Activated gamma-delta T cell treated with anti-CD3 and anti-CD28 coated beads, Interleukin-2, amount 50 U/mL, for 16 hours (primary cell): ENCODE data around the gene SIGLEC5.
A peak's percentile ranks its signal among the peaks of the same experiment; 100 is the strongest.
"Not testable (repeated sequence)": the region's sequence is repeated elsewhere in the genome, so short reads cannot be mapped to it uniquely, and the experiment has no call there.

Experiments
- DNase-seq: peaks from one replicate; pipeline ENCODE4 v3.0.0-alpha.2; 2020; ENCODE audit warnings: low read depth

Gene SIGLEC5

GRCh38 chr19:51630315-51630714 lies at the start of gene SIGLEC5:
Gene SIGLEC5, minus strand, starts transcription at chr19:51630401. Its CDS starts 66 bp downstream, at chr19:51630335.
- not testable (repeated sequence) for DNase-seq

DNA sequence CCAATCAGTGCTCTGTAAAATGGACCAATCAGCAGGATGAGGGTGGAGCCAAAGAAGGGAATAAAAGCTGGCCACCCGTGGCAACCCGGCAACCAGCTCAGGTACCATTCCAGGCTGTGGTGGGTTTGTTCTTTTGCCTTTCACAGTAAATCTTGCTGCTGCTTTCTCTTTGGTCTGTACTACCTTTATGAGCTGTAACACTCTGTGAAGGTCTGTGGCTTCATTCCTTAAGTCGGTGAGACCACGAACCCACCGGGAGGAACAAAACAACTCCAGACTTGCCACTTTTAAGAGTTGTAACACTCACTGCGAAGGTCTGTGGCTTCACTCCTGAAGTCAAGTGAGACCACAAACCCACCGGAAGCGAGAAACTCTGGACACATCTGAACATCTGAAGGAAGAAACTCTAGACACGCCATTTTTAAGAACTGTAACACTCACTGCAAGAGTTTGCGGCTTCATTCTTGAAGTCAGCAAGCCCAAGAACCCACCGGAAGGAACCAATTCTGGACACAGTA lies 46.4 kb upstream of the SIGLEC5 start:
- no peak for DNase-seq

- not testable (repeated sequence) for DNase-seq
These were observed 45.8 kb upstream of the SIGLEC5 start for GRCh38 chr19:51675911-51676565.

DNA sequence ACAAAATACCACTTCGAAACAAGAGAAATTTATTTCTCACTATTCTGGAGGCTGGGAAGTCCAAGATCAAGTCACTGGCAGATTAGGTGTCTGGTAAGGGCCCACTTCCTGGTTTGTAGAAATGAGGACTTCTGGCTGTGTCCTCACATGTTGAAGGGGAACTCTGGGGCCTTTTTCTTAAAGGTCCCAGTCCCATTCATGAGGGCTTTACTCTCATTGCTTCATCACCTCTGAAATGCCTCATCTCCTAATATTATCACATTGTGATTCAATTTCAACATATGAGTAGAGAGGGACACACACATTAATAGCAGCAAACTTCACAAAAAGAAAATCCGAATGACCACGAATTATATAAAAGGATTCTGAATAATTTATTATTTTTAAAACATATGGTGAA lies 38.0 kb upstream of the SIGLEC5 start:
- DNase-seq: no peak

GRCh38 chr19:51664997-51665396 lies 34.8 kb upstream of the SIGLEC5 start:
- DNase-seq: no peak

- DNase-seq: no peak
These were observed 33.9 kb upstream of the SIGLEC5 start for GRCh38 chr19:51664131-51664530.

DNA sequence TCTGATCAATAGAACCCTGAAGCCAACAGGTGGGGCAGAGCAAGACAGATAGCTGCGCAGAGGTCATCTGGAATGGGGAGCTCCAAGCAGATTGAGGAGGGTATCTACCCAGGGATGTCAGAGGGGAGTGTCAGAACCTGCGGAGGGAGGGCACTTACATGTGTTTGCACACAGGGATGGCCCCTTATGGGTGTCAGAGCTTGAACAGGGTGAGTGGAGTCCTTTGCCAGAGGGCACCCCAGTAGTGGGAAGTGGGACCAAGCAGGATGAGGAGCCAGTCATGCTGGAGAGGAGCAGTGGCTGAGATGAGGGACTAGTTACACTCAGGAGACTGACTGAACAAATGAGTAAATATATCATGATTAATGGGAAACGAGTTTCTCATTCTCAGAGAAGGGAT lies 33.4 kb upstream of the SIGLEC5 start:
- DNase-seq: no peak

DNA sequence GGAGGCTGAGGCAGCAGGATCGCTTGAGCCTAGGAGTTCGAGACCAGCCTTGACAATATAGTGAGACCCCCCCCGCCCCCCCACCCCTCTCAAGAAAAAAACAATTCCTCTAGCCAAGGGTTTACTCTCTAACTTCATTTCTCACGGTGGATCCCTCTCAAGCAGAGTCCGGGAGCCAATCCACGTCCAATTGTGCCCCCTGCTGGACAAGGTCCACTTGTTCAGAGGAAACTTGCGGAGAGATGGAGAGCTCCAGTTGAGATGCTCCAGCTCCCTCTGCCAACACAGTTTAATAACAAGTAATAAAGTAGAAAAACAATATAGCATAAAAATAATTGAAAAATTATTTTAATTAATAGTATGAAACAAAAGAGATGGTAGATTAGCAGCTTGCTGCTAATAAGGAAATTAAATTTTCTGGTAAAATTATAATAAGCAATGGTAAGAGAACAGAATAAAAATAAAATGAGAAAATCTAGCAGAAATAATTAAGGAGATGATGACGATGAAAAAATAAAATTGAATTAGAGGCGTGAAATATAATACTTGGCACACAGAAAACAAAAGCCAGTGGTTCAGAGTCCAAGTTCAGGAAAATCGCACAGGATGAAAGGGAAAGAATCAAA lies 30.9 kb upstream of the SIGLEC5 start:
- DNase-seq: peak; percentile 28

- DNase-seq: no peak
These were observed 24.6 kb upstream of the SIGLEC5 start for GRCh38 chr19:51654783-51655182.

GRCh38 chr19:51653162-51653561 lies 23.0 kb upstream of the SIGLEC5 start:
- no peak for DNase-seq

DNA sequence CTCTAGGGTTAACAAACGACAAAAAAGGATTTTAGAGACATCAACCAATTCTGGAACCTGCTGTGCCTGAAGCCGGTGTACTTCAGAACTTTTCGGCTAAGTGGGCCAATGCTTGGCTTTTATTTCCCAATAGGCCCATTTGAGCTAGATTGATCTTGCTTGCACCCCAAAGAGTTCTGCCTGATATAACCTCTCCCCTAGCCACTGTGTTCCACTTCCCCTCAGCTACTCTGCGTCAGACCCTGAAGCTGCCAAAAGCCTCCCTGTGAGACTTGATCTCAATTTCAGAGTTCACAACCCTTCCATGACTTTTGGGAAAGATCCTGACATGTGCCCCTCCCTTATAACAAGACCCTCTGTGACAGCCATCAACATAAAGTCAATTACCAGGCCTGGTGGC lies 22.1 kb upstream of the SIGLEC5 start:
- no peak for DNase-seq

GRCh38 chr19:51651216-51651846 lies 21.1 kb upstream of the SIGLEC5 start:
- DNase-seq: no peak

DNA sequence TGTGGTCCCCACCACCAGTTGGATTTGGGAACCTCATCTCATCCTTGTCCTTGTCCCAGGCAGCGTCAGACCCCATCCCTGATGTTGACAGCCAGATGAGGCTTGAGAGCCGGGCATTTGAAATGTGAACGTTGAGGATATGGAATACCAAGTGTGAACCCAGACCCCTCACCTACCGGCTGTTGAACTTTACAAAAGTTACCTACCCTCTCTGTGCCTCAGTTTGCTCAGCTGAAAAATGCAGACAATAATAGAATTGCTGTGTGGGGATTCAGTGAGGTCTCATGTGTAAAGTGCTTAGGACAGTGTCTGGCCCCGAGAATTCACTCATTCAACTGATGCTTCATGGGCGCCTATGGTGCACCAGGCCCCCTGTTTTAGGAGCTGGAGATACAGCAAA lies 17.1 kb upstream of the SIGLEC5 start:
- no peak for DNase-seq

- DNase-seq: not testable (repeated sequence)
These were observed 16.5 kb upstream of the SIGLEC5 start, which contains the start of gene SIGLEC14 for GRCh38 chr19:51646730-51647129. Gene SIGLEC14, minus strand, starts transcription at chr19:51646825. Its CDS starts 66 bp downstream, at chr19:51646759.

DNA sequence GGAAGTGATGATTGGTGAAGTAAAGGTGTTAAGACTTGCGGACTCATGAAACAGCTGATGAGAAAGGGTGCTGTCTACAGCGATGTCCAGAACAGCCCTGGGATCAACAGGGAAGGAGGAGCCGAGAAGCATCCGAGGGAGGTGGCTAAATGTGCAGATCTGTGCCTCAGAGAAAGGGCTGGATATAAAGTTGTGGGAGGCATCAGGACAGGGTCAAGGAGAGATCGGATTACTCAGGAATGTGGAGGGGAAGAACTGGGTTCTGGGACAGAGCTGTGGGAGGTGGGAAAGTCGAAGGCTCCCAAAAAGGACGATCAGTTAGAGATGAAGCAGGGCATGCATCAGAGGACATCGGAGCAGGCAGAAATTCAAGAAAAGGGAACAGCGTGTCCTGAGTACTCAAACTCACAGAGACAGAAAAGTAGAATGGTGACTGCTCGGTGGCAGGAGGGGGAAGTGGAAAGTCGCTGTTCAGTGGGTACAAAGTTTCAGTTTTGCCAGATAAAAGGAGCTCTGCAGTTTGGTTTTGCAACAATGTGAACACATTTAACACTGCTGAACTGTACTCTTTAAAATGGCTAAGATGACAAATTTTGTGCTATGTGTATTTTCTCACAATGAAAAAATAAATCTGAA lies 14.6 kb upstream of the SIGLEC5 start:
- no peak for DNase-seq

DNA sequence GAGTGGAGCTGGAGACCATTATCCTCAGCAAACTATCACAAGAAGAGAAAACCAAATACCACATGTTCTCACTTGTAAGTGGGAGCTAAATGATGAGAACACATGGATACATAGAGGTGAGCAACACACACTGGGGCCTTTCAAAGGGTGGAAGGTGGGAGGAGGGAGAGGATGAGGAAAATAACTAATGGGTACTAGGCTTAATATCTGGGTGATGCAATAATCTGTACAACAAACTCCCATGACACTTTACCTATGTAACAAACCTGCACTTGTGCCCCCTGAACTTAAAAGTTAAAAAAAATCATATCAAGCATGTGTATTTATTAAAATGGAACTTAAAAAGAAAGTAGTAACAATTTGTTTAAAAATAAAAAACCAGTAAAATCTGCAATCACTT lies 11.4 kb upstream of the SIGLEC5 start:
- DNase-seq: no peak

- no peak for DNase-seq
These were observed 10.2 kb upstream of the SIGLEC5 start for GRCh38 chr19:51640386-51640785.

GRCh38 chr19:51639916-51640315 lies 9.7 kb upstream of the SIGLEC5 start:
- no peak for DNase-seq

DNA sequence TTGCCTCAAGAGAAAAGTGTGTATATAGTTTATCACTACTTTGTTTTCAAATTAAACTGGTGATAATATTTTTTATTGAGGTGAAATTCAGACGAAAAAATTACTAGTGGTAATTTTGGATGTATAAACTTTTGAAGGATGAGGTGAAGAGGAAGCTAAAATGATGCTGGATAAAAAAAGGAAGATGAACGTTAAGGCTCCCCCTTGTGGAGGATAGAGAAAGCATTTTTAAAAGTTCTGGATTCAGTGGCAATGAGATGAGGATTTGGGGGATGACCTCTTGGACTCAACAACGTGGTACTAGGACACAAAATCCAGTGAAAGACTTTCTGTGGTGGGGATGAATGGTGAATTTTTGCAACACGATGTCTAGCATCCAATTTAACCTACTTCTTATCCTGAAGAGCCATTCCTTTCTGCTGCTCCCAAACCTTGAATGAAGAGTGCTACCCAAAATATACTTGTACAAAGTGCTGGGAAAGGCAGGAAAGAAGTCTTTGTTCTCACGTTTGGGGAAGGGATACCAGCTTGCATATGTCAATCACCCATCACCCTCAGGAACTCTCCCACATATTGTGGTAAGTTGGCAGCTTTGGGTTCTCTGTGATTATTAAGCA lies 7.3 kb upstream of the SIGLEC5 start:
- DNase-seq: no peak

DNA sequence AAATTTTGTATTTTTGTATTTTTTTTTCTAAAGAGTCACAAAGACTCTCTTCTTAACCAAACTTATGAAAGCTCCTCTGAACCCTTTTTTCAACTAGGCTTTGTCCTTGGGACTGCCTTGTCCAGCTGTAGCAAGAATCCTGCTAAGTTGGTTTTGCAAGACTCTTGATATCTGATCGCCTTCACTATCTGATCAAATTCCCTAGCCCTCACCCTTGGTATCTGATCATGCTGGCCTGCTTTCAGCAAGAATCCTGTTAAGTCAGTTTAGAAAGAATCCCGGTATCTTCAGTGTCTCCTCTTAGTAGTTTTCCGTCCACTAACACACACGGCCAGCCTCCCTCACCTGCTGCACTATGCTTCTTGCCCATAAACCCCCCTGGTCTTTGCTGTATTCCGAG lies 1.9 kb upstream of the SIGLEC5 start:
- DNase-seq: no peak

DNA sequence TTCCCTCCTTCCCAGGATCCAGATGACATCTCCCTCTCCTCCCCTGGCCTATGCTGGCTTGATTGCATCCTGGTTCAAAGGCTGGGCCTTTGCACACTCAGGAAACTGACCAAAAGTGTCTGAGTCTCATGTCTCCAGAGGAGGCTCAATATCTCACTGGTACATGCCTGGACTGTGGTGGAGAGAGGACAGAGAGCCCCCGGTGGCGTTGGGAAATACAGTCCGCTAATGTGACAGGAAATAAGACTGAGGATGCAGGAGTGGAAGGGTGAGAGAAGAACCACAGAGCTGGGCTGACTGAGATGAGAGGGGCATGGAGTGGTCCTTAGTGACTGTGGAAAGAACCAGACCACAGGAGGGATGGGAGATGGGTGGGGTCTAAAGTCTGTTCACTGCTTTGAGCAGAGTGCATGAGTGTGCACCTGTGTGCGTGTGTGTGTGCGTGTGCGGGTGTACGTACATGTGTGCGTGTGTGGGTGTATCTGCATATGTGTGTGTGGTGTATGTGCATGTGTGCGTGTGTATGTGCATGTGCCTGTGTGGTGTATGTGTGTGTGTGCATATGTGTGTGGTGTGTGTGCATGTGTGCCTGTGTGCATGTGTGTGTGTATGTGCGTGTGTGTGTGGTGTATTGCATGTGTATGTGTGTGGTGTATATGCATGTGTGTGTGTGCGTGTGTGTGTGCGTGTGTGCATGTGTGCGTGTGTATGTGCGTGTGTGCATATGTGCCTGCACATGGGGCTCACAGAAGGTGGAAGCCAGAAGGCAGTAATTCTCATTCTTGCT lies 1.9 kb downstream of the SIGLEC5 start:
- DNase-seq: no peak
